GM12878 (cell line): ENCODE results near the gene SAMD1. TPM values are rescaled to one million over a fixed set of nuclear protein-coding genes. Genes with fewer than 3 reads are reported as not detected.

Experiments used
- ATAC-seq: fragments of 200-7000 bp; cut with Tn5 transposase; 3 replicates; pipeline ENCODE4 v1.9.1; 2020; ENCODE audit warnings: mild to moderate bottlenecking, moderate library complexity
- BruUV-seq: library from RNA; stranded (reverse); fragments of 400-500 nt; replicated peaks from 2 replicates; lab custom pipeline; 2021; lab: Mats Ljungman, UMichigan
- CTCF ChIA-PET: fragments of 300-600 bp; sonication (Branson Sonifier 250); formaldehyde crosslinking; extraction: SDS; loops from one replicate; lab custom pipeline; 2021; ENCODE audit warnings: inconsistent platforms; lab: Yijun Ruan, JAX
- POLR2A ChIA-PET: fragments of 350-600 bp; formaldehyde crosslinking; extraction: SDS; loops from one replicate; lab custom pipeline; 2021; ENCODE audit warnings: inconsistent platforms; lab: Charles Lee
- RAD21 ChIA-PET: fragments of 300-600 bp; sonication (Branson Sonifier 250); formaldehyde crosslinking; loops from one replicate; lab custom pipeline; 2023; ENCODE audit warnings: antibody characterized with exemption; ENCODE audit not compliant: unreplicated experiment; lab: Charles Lee
- SMC1A ChIA-PET: fragments of 300-600 bp; sonication (Branson Sonifier 250); formaldehyde crosslinking; loops from one replicate; lab custom pipeline; 2023; ENCODE audit not compliant: unreplicated experiment, uncharacterized antibody; lab: Charles Lee
- DNase-seq: peaks from one replicate; pipeline ENCODE4 v3.0.0-alpha.2; 2011; ENCODE audit warnings: low read depth, low spot score
- FAIRE-seq: peaks from 3 replicates; lab custom pipeline; 2011; peaks lifted over from hg19 to GRCh38; lab: Jason Lieb, UNC
- H2AFZ ChIP-seq: 2 replicates; pipeline ENCODE4 v1.6.0; 2011; ENCODE audit warnings: low read depth, low read length, control low read depth; ENCODE audit not compliant: control insufficient read depth
- H3K27ac ChIP-seq: 2 replicates; pipeline ENCODE4 v1.5.1; 2011; ENCODE audit warnings: control low read depth; ENCODE audit not compliant: control insufficient read depth, insufficient read depth
- H3K27me3 ChIP-seq, 2 experiments: replicated peaks in 1 of 2; 2 replicates each; pipeline versions ENCODE4 v1.6.0 to v1.6.1; 2011; ENCODE audit warnings: low read length in 1 of 2; ENCODE audit not compliant: control insufficient read depth in 2 of 2, insufficient read depth in 2 of 2
- H3K36me3 ChIP-seq, 2 experiments: 2 replicates each; pipeline ENCODE4 v1.5.1; 2011; ENCODE audit warnings: low read length in 1 of 2; ENCODE audit not compliant: control insufficient read depth in 2 of 2, insufficient read depth in 2 of 2
- H3K4me1 ChIP-seq: 2 replicates; pipeline ENCODE4 v1.6.1; 2011; ENCODE audit warnings: mild to moderate bottlenecking, low read length, moderate library complexity, mixed read lengths; ENCODE audit not compliant: control insufficient read depth, insufficient read depth
- H3K4me2 ChIP-seq: 2 replicates; pipeline ENCODE4 v1.6.0; 2011; ENCODE audit warnings: control low read depth; ENCODE audit not compliant: control insufficient read depth, insufficient read depth
- H3K4me3 ChIP-seq: fragments of 200-600 bp; sonication (generic); 2 replicates; pipeline ENCODE4 v1.5.1; 2016
- H3K79me2 ChIP-seq: 2 replicates; pipeline ENCODE4 v1.6.0; 2011; ENCODE audit warnings: low read length; ENCODE audit not compliant: control insufficient read depth, insufficient read depth
- H3K9ac ChIP-seq: 2 replicates; pipeline ENCODE4 v1.8.0; 2011; ENCODE audit warnings: low read length, control low read depth, mixed read lengths; ENCODE audit not compliant: control insufficient read depth, insufficient read depth
- H3K9me3 ChIP-seq: replicated peaks from 3 replicates; pipeline ENCODE4 v1.5.1; 2011; ENCODE audit warnings: mild to moderate bottlenecking, low read length; ENCODE audit not compliant: control insufficient read depth, insufficient read depth
- H4K20me1 ChIP-seq: 2 replicates; pipeline ENCODE4 v1.6.0; 2011; ENCODE audit not compliant: control insufficient read depth, insufficient read depth
- BACH1 ChIP-seq: fragments of 450-650 bp; IDR thresholded peaks from 2 replicates; pipeline ENCODE4 v1.6.1; 2017; ENCODE audit warnings: mild to moderate bottlenecking, borderline replicate concordance
- BHLHE40 ChIP-seq, 2 experiments: fragments of 450-650 bp in 1 of 2; IDR thresholded peaks; 2 replicates each; pipeline ENCODE4 v1.6.1; 2011 to 2017; ENCODE audit warnings: low read depth in 2 of 2, borderline replicate concordance in 1 of 2, improper control_type of control experiment in 1 of 2, low read length in 1 of 2, mild to moderate bottlenecking in 1 of 2
- CBX3 ChIP-seq: fragments of 200-600 bp; sonication (generic); IDR thresholded peaks from 2 replicates; pipeline ENCODE4 v1.6.1; 2016; ENCODE audit warnings: low read depth, borderline replicate concordance
- EGR1 ChIP-seq, 2 experiments: IDR thresholded peaks; 1 replicate in 1 of 2; 2 replicates in 1 of 2; pipeline ENCODE4 v1.6.1; 2011 to 2012; ENCODE audit warnings: low read depth in 2 of 2, low read length in 2 of 2, borderline replicate concordance in 1 of 2, mild to moderate bottlenecking in 1 of 2, moderate library complexity in 1 of 2
- EZH2 ChIP-seq: IDR thresholded peaks from 2 replicates; pipeline ENCODE4 v1.6.1; 2012; ENCODE audit warnings: low read depth, mild to moderate bottlenecking, control low read depth, inconsistent platforms, low read length, borderline replicate concordance; ENCODE audit not compliant: control insufficient read depth
- IKZF1 ChIP-seq: fragments of 450-650 bp; conservative IDR thresholded peaks from 2 replicates; pipeline ENCODE4 v1.6.1; 2017; ENCODE audit warnings: antibody characterized with exemption, mild to moderate bottlenecking
- IRF5 ChIP-seq: fragments of 450-650 bp; IDR thresholded peaks from 2 replicates; pipeline ENCODE4 v1.6.1; 2017; ENCODE audit warnings: borderline replicate concordance
- LARP7 ChIP-seq: fragments of 450-650 bp; IDR thresholded peaks from 2 replicates; pipeline ENCODE4 v1.6.1; 2017; ENCODE audit warnings: mild to moderate bottlenecking
- MLLT1 ChIP-seq: fragments of 450-650 bp; IDR thresholded peaks from 2 replicates; pipeline ENCODE4 v1.6.1; 2016; ENCODE audit warnings: mild to moderate bottlenecking
- NBN ChIP-seq: fragments of 450-650 bp; IDR thresholded peaks from 2 replicates; pipeline ENCODE4 v1.6.1; 2016
- NFIC ChIP-seq: IDR thresholded peaks from 2 replicates; pipeline ENCODE4 v1.6.1; 2012; ENCODE audit warnings: low read depth, mild to moderate bottlenecking, inconsistent platforms, low read length, moderate library complexity
- RB1 ChIP-seq: fragments of 450-650 bp; formaldehyde crosslinking; IDR thresholded peaks from 2 replicates; pipeline ENCODE4 v1.6.1; 2017; ENCODE audit warnings: mild to moderate bottlenecking, borderline replicate concordance
- SMARCA5 ChIP-seq: fragments of 450-650 bp; IDR thresholded peaks from 2 replicates; pipeline ENCODE4 v1.6.1; 2017; ENCODE audit warnings: mild to moderate bottlenecking
- YY1 ChIP-seq: IDR thresholded peaks from 2 replicates; pipeline ENCODE4 v1.6.1; 2011; ENCODE audit warnings: low read depth, mild to moderate bottlenecking, low read length
- ZBTB11 ChIP-seq: fragments of 450-650 bp; formaldehyde crosslinking; IDR thresholded peaks from 2 replicates; pipeline ENCODE4 v1.5.0; 2022; ENCODE audit warnings: mild to moderate bottlenecking, missing genetic modification characterization
- ZNF217 ChIP-seq: fragments of 450-650 bp; IDR thresholded peaks from 2 replicates; pipeline ENCODE4 v1.6.1; 2017; ENCODE audit warnings: antibody characterized with exemption, mild to moderate bottlenecking
- WGBS: methylation state at CpG from one replicate; pipeline ENCODE4 v1.1.6; 2016; ENCODE audit warnings: low lambda C conversion rate; ENCODE audit not compliant: insufficient replicate concordance, insufficient coverage; ENCODE audit errors: missing lambda C conversion rate; 5-methylcytosine and 5-hydroxymethylcytosine counted together
- in situ Hi-C: fragments of 300-500 bp; cut with MboI; formaldehyde crosslinking; loops from 9 replicates; pipeline ENCODE4 v1.14.3; 2018; ENCODE audit warnings: mixed read lengths
- intact Hi-C: fragments of 100-400 bp; cut with micrococcal nuclease; formaldehyde crosslinking; loops from one replicate; pipeline ENCODE4 v1.14.2; 2022; ENCODE audit not compliant: unreplicated experiment
- polyA plus RNA-seq, 11 experiments: library from polyadenylated mRNA; depleted of rRNA in 4 of 11; unstranded in 6 of 11; stranded (reverse) in 5 of 11; fragments of >200 nt; fragmentation: Nextera tagmentation in 4 of 11; fragmentation: Illumina TruSeq in 1 of 11; extraction: Ambion mirVana in 4 of 11; extraction: Trizol in 1 of 11; gene quantifications; 1 replicate in 1 of 11; 2 replicates in 10 of 11; pipeline versions ENCODE4 v1.2.1 to v1.2.3, GENCODE V29; 2011 to 2016; ENCODE audit warnings: inconsistent platforms in 2 of 11, missing spikeins in 2 of 11, low read depth in 1 of 11
- total RNA-seq, 4 experiments: library from RNA; depleted of rRNA in 3 of 4; stranded (reverse); fragments of >200 nt in 3 of 4; fragmentation: Illumina TruSeq in 1 of 4; extraction: Trizol in 1 of 4; gene quantifications; 2 replicates each; pipeline versions ENCODE4 v1.2.1 to v1.2.3, GENCODE V29; 2013 to 2021

SAMD1 gene
- total and polyA plus RNA-seq, 10 of the 15 experiments (the other 5 are each of a cell fraction or from before 2014, with no cell fraction given) = 3.0 to 71.7 (median 19.3) TPM

GRCh38 chr19:14089662-14090508 is 666 bp downstream of the SAMD1 start:
- ATAC-seq = peak; percentile 19
- Histone ChIP-seq H2AFZ (peak overlapping the region; percentile 48), H3K4me1 (peaks cover 7% of the 10 kb centered on the region; the same call in 1 of the 2 replicates), H3K79me2 (peaks cover 6% of the 10 kb centered on the region), H3K27me3 (no peaks in the 10 kb centered on the region), H3K27ac (no peak overlapping the region; the same call in 1 of the 2 replicates), H3K9me3 (peaks cover 2% of the 10 kb centered on the region; the same call in 1 of the 3 replicates), H3K9ac (peak overlapping the region; percentile 52), H3K36me3 (peaks cover 3 to 5% of the 10 kb centered on the region in 2 experiments; a peak in 3 of 4 replicates), H3K4me3 (peak overlapping the region; percentile 55), H3K4me2 (peak overlapping the region; percentile 85), H4K20me1 (no peaks in the 10 kb centered on the region)
- ChIA-PET RAD21 (no interaction called here), POLR2A (interaction anchor here (1.0 to 1.2 kb wide), 2 partner anchors 9 to 13 kb away, joined by 4 to 5 read pairs; no protein-coding TSS in a partner anchor), SMC1A (interaction anchor here (1.0 kb wide), 1 partner anchor 47 kb away, joined by 3 read pairs; the partner anchor contains the start of gene ASF1B), CTCF (interaction anchor here (1.0 kb wide), 2 partner anchors 210 to 228 kb away, joined by 3 read pairs; no protein-coding TSS in a partner anchor)
- FAIRE-seq = no peak
- no peak for DNase-seq
- BruUV-seq = no TSS peak
- intact Hi-C loops = no loop called here
- in situ Hi-C loops = no loop called here
- 1% methylated on average over 77 of the region's 142 CpGs for WGBS
- TF ChIP-seq IRF5 = no peak
- TF ChIP-seq NBN = no peak
- TF ChIP-seq MLLT1 = no peak
- no peak for TF ChIP-seq EZH2
- peak; percentile 10; the same call in 1 of the 2 replicates for TF ChIP-seq YY1
- peak; percentile 47; the same call in 1 of the 2 replicates for TF ChIP-seq ZNF217
- no peak for TF ChIP-seq NFIC
- TF ChIP-seq CBX3 = no peak
- 0 out of 3 replicates have a peak, but pooled peaks of 1 of the 2 experiments have one; percentile 37 for TF ChIP-seq EGR1 (IDR thresholded peaks at IDR 0.05; ENCODE audit: borderline replicate concordance in 1 of 2, low read depth in 2 of 2, low read length in 2 of 2)
- TF ChIP-seq SMARCA5 = 0 out of 2 replicates have a peak, but pooled peaks have one; percentile 16
- 0 out of 2 replicates have a peak, but pooled peaks have one; percentile 29 for TF ChIP-seq BACH1
- no peak for TF ChIP-seq ZBTB11 (CRISPR knock-in tag)
- peak; percentile 35; the same call in 1 of the 2 replicates for TF ChIP-seq RB1
- peak; percentile 14 to 88; a peak in 3 of 4 replicates for TF ChIP-seq BHLHE40 (IDR thresholded peaks at IDR 0.05; ENCODE audit: borderline replicate concordance in 1 of 2, low read depth in 2 of 2, low read length in 1 of 2)
- peak; percentile 78 for TF ChIP-seq IKZF1
- peak; percentile 43; the same call in 1 of the 2 replicates for TF ChIP-seq LARP7
